ENCODE results near the gene PDE4C. TPM values are rescaled to one million over a fixed set of nuclear protein-coding genes. Genes with fewer than 3 reads are reported as not detected.

The PDE4C gene
- total RNA-seq = 0.29 and 1.3 TPM in 2 replicates

DNA sequence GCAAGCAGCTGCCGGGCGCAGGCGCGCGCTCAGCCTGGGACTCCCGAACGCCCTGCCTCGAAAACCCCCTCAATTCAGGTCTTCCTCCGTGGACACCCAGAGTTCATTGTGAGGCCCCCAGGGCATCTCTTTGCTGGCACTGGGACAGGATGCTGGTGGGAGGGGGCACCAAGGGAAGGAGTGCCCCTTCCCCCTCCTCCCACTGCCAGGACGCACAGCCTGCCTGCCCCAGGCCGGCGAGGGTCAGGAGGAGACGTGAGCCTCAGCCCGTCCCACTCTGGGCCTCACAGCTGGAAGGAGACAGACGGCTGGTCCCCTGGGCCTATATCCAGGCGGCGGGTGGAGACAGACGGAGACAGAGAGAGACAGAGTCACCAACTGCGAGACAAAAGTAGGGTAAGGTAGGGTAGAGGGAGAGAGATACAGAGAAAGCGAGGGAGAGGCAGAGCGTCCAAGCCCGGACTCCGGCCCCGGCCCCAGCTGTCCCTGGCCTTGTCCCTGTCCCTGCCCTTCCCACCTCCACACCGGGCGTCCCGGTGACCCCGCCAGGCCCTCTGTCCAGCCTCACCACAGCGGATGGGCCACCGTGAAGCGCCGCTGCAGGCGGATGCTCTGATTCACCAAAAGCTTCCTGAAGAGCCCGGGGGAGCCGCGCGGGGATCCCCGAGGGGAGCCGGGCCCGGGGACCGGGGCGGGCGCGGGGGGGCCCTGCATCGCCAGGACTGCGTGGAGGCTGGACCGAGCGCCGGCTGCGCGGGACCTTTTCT lies at the start of gene PDE4C:
Gene PDE4C (minus strand): TSS at position 737 of the 767 bp plus-strand sequence. CDS start 23 bp downstream, at position 714.

DNA sequence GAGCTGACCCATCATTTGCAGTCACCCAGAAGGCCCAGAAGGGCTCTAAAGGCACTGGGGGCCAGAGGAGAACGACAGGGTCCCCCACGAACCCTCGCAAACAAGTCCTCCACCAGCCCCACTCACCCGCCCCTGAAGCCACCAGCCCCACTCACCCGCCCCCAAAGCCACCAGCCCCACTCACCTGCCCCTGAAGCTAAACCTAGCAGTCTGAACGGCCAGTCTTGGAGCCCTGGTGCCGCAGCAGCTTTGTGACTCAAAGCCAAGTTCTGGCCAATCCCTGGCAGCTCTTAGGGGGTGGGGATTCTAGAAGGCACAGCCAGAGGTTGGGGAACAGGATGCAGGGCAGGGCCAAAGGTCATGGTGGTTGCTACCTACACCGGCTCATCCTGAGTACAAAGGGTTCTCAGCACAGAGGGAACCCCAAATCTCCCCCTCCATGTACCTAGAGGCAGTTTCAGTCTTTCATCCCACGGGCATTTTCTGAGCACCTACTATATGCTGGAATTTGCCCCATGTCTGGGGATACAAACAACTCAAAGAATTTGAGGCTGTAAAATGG lies 48.1 kb upstream of the PDE4C start, which contains the start of gene IQCN:
Gene IQCN (minus strand): TSS at position 234 of the 562 bp plus-strand sequence. CDS start 4,974 bp downstream, outside the sequence.

DNA sequence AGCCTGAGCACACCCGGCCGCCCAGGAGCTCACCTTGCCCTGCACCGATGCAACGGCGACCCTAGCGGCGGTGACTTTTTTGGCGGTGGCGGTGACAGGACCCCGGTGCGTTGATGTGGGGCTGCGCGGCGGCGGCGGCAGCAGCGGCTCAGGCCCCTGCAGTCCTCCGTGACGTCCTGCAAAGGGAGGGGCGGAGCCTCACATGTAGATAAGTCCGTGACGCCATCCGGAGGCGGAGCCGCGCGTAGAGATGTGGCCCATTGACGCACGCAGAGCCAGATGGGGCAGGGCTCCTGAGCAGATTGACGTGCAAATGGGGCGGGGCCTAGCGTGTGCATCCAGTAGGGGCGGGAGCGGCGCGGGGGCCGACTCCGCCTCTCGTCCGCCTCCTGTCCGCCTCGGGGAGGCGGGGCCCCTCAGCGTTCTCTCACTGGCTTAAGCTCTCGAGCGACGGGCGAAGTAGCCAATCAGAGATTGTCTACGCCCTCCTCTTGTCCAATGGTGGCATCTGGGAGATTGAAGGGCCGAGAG lies 22.3 kb downstream of the PDE4C start, which contains the start of gene RAB3A:
Gene RAB3A (minus strand): TSS at position 180 of the 531 bp plus-strand sequence. CDS start 1,302 bp downstream, outside the sequence.

DNA sequence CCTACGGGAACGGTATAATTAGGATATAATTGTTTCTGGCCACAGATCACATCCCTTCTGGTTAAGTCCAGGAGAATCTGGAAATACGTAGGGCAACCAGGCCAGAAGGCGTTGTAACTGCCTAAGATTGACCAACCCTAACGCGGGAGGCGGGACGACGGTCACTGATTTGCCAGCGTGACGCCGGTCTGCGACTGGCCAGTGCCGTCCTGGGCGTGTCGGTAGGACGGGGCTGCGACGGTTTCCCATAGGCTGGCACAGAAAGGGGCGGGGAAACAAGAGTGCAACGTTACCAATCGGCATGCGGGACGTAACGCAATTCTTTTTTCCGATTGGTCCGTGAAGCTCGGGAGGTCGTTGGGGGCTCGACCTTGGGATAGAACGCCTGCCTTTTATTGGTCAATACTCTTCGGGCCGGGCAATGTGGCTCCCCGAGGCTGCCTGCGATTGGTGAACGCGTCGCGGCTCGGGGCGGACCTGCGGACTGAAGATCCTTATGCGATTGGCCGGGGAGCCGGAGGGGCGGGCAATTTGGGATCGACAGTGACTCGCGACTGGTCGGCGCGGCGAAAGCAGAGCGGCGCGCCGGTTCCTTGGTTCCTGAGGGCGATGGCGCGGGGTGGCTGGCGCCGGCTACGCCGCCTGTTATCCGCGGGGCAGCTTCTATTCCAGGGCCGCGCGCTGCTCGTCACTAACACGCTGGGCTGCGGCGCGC lies 33.4 kb downstream of the PDE4C start, which contains the start of gene MPV17L2:
Gene MPV17L2 (plus strand): TSS at position 546 of the 715 bp plus-strand sequence. CDS start 64 bp downstream, at position 610.

Other genes with a start within 250 kb of the PDE4C start
- 4.6 and 8.9 TPM in 2 replicates for gene ARRDC2, start 218.3 kb downstream of the PDE4C start, total RNA-seq
- 0.43 and 0.88 TPM in 2 replicates for gene IL12RB1, start 139.5 kb downstream of the PDE4C start, total RNA-seq
- gene MAST3, start 128.7 kb downstream of the PDE4C start, total RNA-seq = 3.0 and 3.1 TPM in 2 replicates
- 23.2 and 47.7 TPM in 2 replicates for gene PIK3R2, start 73.3 kb downstream of the PDE4C start, total RNA-seq
- gene IFI30, start 52.6 kb downstream of the PDE4C start, total RNA-seq = 23.9 and 24.3 TPM in 2 replicates
- gene MPV17L2, start 33.2 kb downstream of the PDE4C start, total RNA-seq = 21.3 and 42.0 TPM in 2 replicates
- 2.0 and 3.1 TPM in 2 replicates for gene RAB3A, start 22.4 kb downstream of the PDE4C start, total RNA-seq
- gene IQCN, start 48.0 kb upstream of the PDE4C start, total RNA-seq = 0.57 and 1.1 TPM in 2 replicates
- gene JUND, start 55.2 kb upstream of the PDE4C start, total RNA-seq = 120 and 186 TPM in 2 replicates
- 88.8 and 171 TPM in 2 replicates for gene LSM4, start 96.6 kb upstream of the PDE4C start, total RNA-seq
- 40.8 and 45.5 TPM in 2 replicates for gene PGPEP1, start 114.2 kb upstream of the PDE4C start, total RNA-seq
- gene GDF15, start 159.7 kb upstream of the PDE4C start, total RNA-seq = 98.2 and 1,056 TPM in 2 replicates
- 0.14 and 0.44 TPM in 2 replicates for gene LRRC25, start 171.2 kb upstream of the PDE4C start, total RNA-seq
- gene SSBP4, start 193.0 kb upstream of the PDE4C start, total RNA-seq = 65.7 and 128 TPM in 2 replicates
- gene ISYNA1, start 211.7 kb upstream of the PDE4C start, total RNA-seq = 24.9 and 56.5 TPM in 2 replicates